HG03432 (cell line): ENCODE data around the gene SLC13A5.
"Not testable (repeated sequence)": the region's sequence is repeated elsewhere in the genome, so short reads cannot be mapped to it uniquely, and the experiment has no call there.

ENCODE experiments used
- ATAC-seq: cut with Tn5 transposase; IDR thresholded peaks from one replicate; pipeline ENCODE4 v1.9.1; 2021; ENCODE audit warnings: mild to moderate bottlenecking, moderate library complexity; ENCODE audit not compliant: unreplicated experiment

The SLC13A5 gene

GRCh38 chr17:6711081-6711674, 2.0 kb downstream of the SLC13A5 start:
- no peak for ATAC-seq

GRCh38 chr17:6710317-6710716, 2.9 kb downstream of the SLC13A5 start:
- no peak for ATAC-seq

DNA sequence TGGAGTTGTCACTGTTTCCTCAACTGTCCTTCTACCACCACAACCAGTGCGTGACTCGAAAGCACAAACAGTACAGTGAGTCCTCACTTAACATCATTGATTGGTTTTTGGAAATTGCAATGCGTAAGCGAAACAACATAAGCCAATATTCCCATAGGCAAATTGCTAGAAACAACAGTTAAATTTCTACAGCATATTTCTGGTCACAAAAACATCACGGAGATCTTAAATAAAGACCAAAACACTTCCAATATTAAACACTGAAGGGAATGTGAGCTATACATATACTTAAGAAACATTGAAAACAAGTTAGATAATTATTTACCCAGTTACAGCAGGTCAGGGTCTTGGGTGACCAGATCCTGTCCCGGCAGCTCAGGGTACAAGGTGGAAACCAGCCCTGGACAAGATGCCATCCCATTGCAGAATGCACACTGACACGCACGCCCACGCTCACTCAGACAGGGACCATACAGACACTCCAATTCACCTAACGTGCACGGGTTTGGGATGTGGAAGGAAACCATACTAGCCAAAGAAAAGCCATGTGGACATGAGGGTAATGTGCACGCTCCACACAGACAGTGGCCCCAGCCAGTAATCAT, 4.7 kb downstream of the SLC13A5 start:
- no peak for ATAC-seq

- ATAC-seq, result no peak
Measured at GRCh38 chr17:6706996-6707395, 6.2 kb downstream of the SLC13A5 start.

- no peak for ATAC-seq
Measured at GRCh38 chr17:6706499-6706898, 6.7 kb downstream of the SLC13A5 start.

- ATAC-seq, result no peak
Measured at GRCh38 chr17:6704470-6705052, 8.6 kb downstream of the SLC13A5 start.

- ATAC-seq, result no peak
Measured at GRCh38 chr17:6703751-6704150, 9.4 kb downstream of the SLC13A5 start.

- ATAC-seq, result no peak
Measured at GRCh38 chr17:6702567-6703215, 10.5 kb downstream of the SLC13A5 start.

DNA sequence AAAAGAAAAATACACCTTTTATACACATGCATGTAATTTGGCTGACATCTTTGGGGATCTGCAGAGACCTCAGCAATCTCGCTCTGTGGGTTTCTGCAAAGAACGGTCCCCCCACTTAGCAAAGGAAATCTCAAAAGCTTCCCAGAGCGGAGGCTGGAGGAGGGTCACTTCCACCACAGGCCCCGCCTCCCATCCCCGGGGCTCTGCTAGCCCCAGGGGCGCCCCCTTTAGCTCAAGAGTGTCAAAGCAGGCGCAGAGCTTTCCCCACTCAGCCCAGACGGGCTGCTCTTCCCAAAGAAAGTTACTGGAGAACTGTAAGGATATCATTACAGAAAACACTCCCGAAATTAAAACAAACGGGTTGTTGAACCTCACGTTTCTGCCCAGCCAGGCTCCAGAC, 11.4 kb downstream of the SLC13A5 start:
- no peak for ATAC-seq

DNA sequence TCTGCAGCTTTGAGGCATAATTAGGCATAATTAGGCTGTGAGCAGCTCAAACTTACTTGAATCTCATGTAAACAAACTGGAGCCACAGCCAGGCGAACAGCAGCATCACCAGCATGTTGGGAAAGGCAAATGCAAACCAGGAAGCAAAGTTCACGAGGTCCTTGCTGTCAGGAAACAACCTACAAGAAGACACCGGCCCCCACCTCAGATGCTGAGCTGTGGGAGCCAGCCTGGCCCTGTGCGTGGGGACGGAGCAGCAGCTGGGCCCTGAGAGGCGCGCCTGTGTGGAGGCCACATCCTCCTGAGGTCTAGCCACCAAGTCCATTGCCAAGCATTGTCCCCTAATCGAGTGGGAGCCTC, 12.2 kb downstream of the SLC13A5 start:
- ATAC-seq, result no peak

- ATAC-seq, result no peak
Measured at GRCh38 chr17:6699997-6700947, 12.9 kb downstream of the SLC13A5 start.

- no peak for ATAC-seq
Measured at GRCh38 chr17:6698004-6698403, 15.2 kb downstream of the SLC13A5 start.

DNA sequence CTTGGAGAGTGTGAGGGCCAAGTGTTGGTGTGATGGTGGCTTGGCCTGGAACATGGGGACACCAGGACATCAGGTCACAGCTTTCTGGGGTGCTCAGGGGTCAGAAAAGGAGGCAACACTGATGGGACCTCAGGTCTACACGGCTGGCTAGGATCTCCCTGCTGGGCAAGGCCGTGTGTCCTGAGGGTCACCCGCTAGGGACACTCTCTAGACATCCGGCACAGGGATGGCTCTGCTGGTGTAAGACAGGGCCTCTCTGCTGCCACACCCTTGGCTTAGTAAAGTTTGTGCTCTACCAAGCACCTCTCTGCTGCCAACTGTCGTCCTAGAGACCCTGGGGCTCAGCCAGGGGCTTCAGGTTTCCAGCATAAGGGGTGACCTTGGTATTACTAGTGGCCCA, 16.3 kb downstream of the SLC13A5 start:
- ATAC-seq, result no peak

GRCh38 chr17:6695565-6695964, 17.6 kb downstream of the SLC13A5 start:
- no peak for ATAC-seq

DNA sequence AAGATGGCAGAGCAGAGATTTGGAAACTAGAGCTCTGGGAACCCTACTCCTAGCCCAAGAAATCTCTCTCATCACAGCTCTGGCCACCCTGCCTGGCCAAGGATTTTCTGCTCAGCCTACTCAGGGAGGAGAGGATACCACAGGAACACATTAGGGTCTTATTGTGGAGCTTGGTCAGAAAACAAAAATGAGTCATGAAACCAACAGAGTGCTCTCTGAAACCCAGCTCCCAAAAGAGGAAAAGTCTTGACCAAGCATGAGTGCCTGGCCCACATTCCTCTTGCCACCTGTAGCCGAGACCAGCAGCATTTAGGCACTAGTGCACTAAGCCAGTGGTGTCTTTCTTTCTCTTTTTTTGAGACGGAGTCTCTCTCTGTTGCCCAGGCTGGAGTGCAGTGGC, 18.1 kb downstream of the SLC13A5 start:
- ATAC-seq, result no peak

- ATAC-seq, result not testable (repeated sequence)
Measured at GRCh38 chr17:6691958-6692357, 21.2 kb downstream of the SLC13A5 start.

DNA sequence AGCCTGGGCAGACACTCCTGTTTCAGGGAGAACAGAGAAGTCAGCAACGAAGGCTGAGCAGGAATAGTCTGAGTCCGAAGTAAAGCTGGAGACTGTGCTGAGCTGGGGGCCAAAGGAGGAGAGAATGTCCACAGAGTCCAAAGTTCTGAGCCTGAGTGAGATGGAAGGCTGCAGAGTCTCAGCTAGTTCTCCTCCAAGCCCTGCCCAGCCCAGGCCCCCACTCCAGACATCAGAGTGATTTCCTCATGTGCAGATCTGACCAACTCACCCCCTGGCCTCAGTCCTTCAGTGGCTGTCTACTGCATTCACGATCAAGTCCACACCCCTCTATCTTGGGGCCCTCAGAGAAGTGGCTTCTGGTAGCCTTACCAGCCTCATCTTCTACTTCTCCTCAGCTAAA, 21.6 kb downstream of the SLC13A5 start:
- ATAC-seq, result no peak

- ATAC-seq, result no peak
Measured at GRCh38 chr17:6690641-6691040, 22.5 kb downstream of the SLC13A5 start.

DNA sequence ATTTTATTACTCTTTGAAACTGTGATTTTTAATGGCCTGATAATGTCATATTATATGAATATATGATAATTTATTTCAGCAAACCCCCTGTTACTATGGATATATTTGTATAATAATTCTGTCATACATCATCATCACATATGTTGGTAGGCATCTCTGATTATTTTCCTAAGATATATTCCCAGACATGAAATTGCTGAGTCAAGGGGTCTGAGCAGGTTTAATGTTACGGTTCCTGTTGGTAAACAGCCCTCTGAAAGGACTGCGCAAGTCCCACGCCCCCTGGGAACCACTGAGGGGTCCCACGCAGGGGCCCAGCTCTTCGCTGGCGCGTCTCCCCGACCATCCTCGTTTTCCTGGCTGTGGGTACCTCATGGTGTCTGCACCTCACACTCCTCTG, 24.2 kb downstream of the SLC13A5 start:
- ATAC-seq, result no peak

- no peak for ATAC-seq
Measured at GRCh38 chr17:6686026-6686425, 27.1 kb downstream of the SLC13A5 start.
